CD4-positive, alpha-beta T cell treated with Interleukin-12 subunit alpha and Interleukin-12 subunit beta, for 1 hour (primary cell): ENCODE results near the gene DAGLA.
"Not testable (repeated sequence)": the region's sequence is repeated elsewhere in the genome, so short reads cannot be mapped to it uniquely, and the experiment has no call there.

Experiments used
- DNase-seq: peaks from one replicate; pipeline ENCODE4 v3.0.0-alpha.2; 2020

The DAGLA gene

DNA sequence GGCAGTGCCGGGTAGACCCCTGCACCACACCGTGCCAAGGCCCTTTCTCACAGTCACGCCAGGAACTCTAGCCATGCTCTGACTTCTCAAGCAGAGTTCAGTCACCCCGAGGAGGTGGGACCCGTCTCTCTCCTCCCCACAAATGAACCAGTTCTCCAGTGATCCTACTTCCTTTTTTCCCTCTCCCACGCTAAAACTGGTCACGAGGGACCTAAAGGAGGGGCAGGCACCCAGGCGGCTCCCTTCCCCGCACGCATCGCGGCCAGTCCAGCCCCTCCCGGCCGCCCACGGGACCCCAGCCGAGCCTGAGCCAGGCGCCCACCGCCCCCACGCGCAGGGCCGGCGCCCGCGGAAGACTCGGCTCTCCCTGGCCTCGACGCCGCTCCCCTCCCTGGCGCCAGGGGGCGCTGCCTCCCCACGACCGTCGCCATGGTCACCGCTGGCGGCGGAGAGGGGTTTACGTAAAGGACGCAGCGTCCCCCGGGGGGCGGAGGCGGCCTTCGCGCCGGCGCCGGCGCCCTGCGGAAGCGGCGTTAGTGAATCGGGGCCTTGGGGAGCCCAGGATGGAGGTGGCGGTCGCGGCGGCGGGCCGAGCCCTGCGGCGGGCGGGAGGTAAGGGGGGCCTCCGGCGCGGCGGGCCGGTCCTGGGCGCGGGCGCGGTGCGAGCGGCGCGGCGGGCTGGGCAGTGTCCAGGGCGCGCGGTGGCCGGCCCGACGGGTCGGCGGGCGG is at the start of gene DAGLA:
Gene DAGLA (plus strand): TSS at position 499 of the 729 bp plus-strand sequence. CDS start 39,765 bp downstream, outside the sequence.
- DNase-seq, result peak; percentile 83

- no peak for DNase-seq
These were observed 48.1 kb upstream of the DAGLA start for GRCh38 chr11:61632096-61632495.

GRCh38 chr11:61635304-61635703 is 44.9 kb upstream of the DAGLA start:
- no peak for DNase-seq

- DNase-seq, result no peak
These were observed 44.4 kb upstream of the DAGLA start for GRCh38 chr11:61635787-61636186.

DNA sequence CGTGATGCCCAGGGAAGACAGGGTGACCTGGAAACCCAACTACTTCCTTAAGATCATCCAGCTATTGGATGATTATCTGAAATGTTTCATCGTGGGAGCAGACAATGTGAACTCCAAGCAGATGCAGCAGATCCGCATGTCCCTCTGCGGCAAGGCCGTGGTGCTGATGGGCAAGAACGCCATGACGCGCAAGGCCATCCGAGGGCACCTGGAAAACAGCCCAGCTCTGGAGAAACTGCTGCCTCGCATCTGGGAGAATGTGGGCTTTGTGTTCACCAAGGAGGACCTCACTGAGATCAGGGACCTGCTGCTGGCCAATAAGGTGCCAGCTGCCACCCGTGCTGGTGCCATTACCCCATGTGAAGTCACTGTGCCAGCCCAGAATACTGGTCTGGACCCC is 43.5 kb upstream of the DAGLA start:
- DNase-seq, result no peak

- DNase-seq, result no peak
These were observed 42.9 kb upstream of the DAGLA start for GRCh38 chr11:61637277-61637676.

DNA sequence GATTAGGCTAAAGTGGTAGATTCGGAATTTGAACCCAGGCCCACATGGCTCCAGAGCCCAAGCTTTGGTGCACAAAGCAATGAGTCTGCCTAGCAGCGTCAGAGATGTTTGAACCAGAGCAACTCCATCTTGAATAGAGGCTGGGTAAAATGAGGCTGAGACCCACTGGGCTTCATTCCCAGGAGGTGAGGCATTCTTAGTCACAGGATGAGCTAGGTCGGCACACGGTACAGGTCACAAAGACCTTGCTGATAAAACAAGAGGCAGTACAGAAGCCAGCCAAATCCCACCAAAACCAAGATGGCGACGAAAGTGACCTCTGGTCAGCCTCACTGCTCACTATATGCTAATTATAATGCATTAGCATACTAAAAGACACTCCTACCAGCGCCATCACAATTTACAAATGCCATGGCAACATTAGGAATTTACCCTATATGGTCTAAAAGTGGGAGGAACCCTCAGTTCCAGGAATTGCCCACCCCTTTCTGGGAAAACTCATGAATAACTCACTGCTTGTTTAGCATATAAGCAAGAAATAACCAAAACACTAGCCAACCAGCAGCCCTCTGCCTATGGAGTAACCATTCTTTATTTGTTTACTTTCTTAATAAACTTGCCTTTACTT is 40.3 kb upstream of the DAGLA start:
- no peak for DNase-seq

DNA sequence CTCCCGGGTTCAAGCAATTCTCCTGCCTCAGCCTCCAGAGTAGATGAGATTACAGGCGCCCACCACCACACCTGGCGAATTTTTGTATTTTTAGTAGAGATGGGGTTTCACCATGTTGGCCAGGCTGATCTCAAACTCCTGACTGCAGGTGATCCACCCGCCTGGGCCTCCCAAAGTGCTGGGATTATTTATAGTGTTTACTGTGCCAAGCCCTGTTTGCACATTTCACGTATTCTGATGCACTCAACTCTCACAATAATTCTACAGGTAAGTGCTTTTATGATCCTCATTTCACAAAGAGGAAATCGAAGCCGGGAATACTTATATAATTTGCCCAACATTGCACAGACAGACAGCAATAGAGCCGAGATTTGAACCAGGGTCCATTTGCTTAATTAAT is 38.0 kb upstream of the DAGLA start:
- DNase-seq, result no peak

DNA sequence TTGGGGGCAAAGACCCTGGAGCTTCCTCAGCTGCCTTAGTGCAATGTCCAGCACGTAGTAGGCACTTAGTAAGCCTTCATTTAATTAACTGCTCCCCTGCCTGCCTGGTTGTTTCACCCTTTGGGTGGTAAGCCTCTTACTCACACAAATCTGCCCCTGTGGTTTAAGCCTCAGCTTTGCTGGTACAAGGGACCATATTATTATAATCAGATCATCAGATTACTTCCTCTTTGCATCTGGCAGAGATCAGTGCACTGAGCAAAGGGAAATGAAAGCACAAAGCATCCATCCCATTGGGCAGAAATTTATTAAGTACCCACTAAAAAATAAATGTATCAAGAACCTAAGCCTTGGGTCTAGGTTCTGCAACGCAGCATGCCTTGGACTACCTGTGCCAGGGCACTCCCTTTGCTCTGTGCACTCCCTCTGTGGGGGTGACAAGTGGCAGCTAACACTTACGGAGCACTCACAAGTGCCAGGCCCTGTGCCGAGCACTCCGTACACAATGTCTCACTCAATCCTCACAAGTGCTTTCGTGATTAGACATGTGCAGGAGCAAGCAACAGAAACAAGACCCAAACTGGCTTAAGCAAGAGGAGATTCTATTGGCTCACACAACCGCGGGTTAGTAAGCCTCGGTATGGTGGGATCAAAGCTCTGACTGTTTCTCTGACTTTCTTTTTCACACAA is 34.9 kb upstream of the DAGLA start:
- DNase-seq, result no peak

DNA sequence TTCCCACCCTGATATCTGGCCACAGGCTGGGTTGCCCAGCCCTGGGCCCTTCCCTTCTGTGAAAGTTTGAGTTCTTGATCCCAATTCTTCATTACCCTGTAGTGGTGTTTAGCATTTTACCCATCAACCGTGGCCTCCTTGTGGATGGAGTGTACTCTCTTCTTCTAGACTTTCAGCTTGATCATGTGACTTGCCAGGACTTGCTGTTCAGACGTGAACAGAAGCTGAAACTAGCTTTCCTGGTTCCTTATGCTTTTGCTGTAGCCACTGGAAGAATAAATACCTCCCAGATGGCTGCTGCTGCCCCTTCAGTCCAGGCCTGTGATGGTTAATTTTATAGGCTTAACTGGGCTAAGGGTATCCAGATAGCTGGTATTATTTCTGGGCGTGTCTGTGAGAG is 32.7 kb upstream of the DAGLA start:
- no peak for DNase-seq

GRCh38 chr11:61650781-61651571 is 29.2 kb upstream of the DAGLA start:
- DNase-seq, result no peak

DNA sequence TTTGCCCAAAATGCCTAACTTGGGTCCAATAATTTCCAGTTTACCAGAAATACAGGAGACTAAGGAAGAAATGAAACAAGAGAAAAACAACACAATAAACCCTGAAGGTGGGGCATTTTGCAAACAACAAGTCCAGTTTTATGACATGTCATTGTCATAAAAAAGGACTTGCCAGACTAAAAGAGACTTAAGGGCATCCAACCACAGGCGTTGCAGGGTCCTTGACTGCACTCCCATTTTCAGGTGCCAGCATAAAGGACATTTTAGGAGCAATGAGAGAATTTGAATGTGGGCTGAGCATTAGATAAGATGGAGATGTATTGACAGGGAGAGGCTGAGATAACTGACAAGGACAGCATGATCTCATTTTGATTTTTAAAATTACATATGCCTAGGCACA is 28.1 kb upstream of the DAGLA start:
- DNase-seq, result no peak

- DNase-seq, result no peak
These were observed 25.8 kb upstream of the DAGLA start for GRCh38 chr11:61654397-61654829.

GRCh38 chr11:61655266-61656159 is 24.7 kb upstream of the DAGLA start:
- not testable (repeated sequence) for DNase-seq

- no peak for DNase-seq
These were observed 23.7 kb upstream of the DAGLA start for GRCh38 chr11:61656347-61657077.

DNA sequence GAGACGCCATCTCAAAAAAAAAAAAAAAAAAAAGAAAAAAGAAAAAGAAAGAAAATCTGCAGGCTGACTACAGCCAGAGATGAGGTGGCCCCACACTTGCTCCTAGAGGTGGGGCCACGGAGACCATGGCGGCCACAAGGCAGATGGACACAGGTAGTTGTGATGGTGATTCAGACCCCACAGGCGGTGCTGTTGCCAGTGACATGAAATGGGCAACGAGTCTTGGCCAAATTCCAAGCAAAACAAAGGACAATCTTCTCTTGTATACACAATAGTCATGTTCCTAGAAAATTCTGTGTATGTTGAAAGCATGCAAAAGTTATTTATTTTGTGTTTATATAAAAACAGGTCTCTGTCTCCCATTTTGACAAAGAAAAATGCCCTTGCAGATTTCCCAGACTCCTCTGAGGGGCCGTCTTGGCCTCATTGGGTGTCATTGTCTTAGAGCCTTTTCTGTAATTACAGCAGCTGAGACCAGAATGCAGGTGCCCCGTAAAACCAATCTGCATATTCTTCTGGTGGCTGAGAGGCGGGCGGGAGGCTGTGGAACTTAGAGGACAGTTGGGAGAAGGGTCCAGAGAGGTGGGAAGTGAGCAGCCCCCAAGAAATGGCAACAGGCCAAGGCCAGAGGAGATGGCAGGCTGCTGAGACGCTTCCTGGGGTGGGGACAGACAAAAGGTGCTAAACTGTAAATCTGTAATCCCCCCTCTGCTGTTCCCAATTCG is 22.5 kb upstream of the DAGLA start:
- DNase-seq, result no peak

DNA sequence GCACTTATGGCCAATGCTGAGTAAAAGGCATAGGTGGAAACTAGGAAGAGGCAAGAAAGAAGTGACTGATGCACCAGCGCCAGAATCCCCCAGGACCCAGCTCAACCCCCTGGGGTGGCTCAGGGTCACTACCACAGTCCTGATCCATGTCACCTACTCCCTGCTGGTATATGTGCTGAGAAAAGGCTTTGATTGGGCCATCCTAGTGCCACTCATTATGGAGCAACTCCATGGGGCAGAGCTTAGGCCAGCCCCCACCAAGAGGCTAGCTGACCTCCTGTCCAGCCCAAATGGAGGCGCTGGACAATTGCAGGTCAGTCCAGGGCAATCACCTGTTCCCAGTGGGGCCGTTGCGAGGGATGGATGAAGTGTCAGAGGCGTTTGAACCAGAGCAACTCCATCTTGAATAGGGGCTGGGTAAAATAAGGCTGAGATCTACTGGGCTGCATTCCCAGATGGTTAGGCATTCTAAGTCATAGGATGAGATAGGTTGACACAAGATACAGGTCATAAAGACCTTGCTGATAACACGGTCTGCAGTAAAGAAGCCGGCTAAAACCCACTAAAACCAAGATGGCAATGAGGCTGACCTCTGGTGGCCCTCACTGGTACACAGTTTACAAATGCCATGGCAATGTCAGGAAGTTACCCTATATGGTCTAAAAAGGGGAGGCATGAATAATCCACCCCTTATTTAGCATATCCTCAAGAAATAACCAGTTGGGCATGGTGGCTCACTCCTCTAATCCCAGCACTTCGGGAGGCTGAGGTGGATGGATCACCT is 20.6 kb upstream of the DAGLA start:
- no peak for DNase-seq

DNA sequence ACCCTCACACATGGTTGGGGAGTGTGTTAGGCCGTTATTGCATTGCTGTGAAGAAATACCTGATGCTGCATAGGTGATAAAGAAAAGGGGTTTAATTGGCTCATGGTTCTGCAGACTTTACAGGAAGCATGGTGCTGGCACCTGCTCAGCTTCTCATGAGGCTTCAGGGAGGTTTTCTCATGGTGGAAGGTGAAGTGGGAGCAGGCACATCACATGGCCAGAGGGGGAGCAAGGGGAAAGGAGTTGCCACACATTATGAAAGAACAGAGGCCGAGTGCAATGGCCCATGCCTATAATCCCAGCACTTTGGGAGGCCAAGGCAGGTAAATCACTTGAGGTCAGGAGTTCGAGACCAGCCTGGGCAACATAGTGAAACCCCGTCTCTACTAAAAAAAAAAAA is 19.2 kb upstream of the DAGLA start:
- not testable (repeated sequence) for DNase-seq

DNA sequence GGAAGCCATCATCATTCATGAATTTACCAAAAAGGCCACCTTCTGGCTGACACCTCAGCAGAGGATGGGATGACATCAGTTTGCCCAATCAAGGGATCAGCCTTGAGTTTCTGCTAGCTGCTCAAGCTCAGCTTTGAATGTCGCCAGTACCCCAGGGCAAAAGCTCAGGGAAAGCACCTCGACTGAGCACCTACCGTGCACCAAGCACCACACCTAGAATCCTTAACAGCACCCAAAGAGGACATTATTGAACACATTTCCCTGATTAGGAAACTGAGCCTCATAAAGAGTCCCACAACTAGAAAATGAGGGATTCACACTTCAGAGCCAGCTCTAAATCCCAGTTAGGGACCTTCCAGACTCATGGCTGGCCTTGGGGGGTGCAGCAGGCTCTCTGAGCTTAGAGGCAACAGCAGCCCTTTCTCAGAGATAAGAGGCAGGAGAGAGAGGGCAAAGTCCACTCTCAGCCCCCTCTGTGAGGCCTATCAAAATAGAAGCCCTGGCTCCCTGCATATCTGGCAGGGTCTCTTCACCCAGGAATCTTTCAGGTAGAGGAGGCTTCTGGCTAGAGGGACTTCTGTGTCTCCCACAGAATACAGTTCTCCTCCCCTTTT is 13.4 kb upstream of the DAGLA start:
- no peak for DNase-seq
